ENCODE measurements around the gene SNX11. TPM values are rescaled to one million over a fixed set of nuclear protein-coding genes. Genes with fewer than 3 reads are reported as not detected.

Gene SNX11
- total and polyA plus RNA-seq, 8 donors = 3.5 to 35.7 (median 14.1) TPM

GRCh38 chr17:48084932-48085331 lies 22.6 kb upstream of the SNX11 start:
- no peak overlapping the region for H3K4me3 ChIP-seq
- H3K27ac ChIP-seq = no peak overlapping the region
- no peak for DNase-seq
- H3K36me3 ChIP-seq = peaks cover 0 to 3% (median 0%) of the 10 kb centered on the region in 4 donors
- TF ChIP-seq POLR2AphosphoS5 (IDR thresholded peaks at IDR 0.05) (no peak), CTCF (IDR thresholded peaks at IDR 0.05) (no peak), EP300 (IDR thresholded peaks at IDR 0.05) (no peak), POLR2A (IDR thresholded peaks at IDR 0.05) (no peak)
- H3K27me3 ChIP-seq = no peaks in the 10 kb centered on the region
- WGBS, 5 donors = 32 to 47% (median 41%) methylated on average over 2 of the region's 2 CpGs
- H3K9me3 ChIP-seq = no peaks in the 10 kb centered on the region
- H3K4me1 ChIP-seq = peaks cover 0 to 30% (median 18%) of the 10 kb centered on the region in 4 donors
- intact Hi-C loops (cut with DNase I; ENCODE audit: low total_unique reads) = no loop called here

GRCh38 chr17:48093341-48094045 lies 14.1 kb upstream of the SNX11 start:
- intact Hi-C loops (cut with DNase I; ENCODE audit: low total_unique reads) = no loop called here
- 82 to 91% (median 88%) methylated on average over 11 of the region's 11 CpGs for WGBS, 5 donors
- DNase-seq = no peak
- H3K9me3 ChIP-seq = no peaks in the 10 kb centered on the region
- TF ChIP-seq CTCF (IDR thresholded peaks at IDR 0.05) = no peak
- no peak for TF ChIP-seq POLR2A (IDR thresholded peaks at IDR 0.05)
- no peak for TF ChIP-seq EP300 (IDR thresholded peaks at IDR 0.05)
- no peak for TF ChIP-seq POLR2AphosphoS5 (IDR thresholded peaks at IDR 0.05)
- peaks cover 0 to 24% (median 20%) of the 10 kb centered on the region in 4 donors for H3K36me3 ChIP-seq
- no peak overlapping the region for H3K27ac ChIP-seq
- no peaks in the 10 kb centered on the region for H3K27me3 ChIP-seq
- peaks cover 0 to 32% (median 10%) of the 10 kb centered on the region in 4 donors for H3K4me1 ChIP-seq
- no peak overlapping the region for H3K4me3 ChIP-seq

GRCh38 chr17:48095611-48096010 lies 12.0 kb upstream of the SNX11 start:
- H3K36me3 ChIP-seq = peaks cover 0 to 24% (median 18%) of the 10 kb centered on the region in 4 donors
- 75 to 92% (median 85%) methylated on average over 2 to 4 of the region's 4 CpGs for WGBS, 5 donors
- H3K27ac ChIP-seq = no peak overlapping the region
- H3K27me3 ChIP-seq = no peaks in the 10 kb centered on the region
- intact Hi-C loops (cut with DNase I; ENCODE audit: low total_unique reads) = no loop called here
- H3K4me1 ChIP-seq = peaks cover 5 to 49% (median 23%) of the 10 kb centered on the region in 4 donors
- TF ChIP-seq EP300 (IDR thresholded peaks at IDR 0.05) = no peak
- TF ChIP-seq CTCF (IDR thresholded peaks at IDR 0.05) = no peak
- TF ChIP-seq POLR2AphosphoS5 (IDR thresholded peaks at IDR 0.05) = no peak
- TF ChIP-seq POLR2A (IDR thresholded peaks at IDR 0.05) = no peak
- no peak overlapping the region for H3K4me3 ChIP-seq
- DNase-seq = no peak
- H3K9me3 ChIP-seq = no peaks in the 10 kb centered on the region

GRCh38 chr17:48100160-48100559 lies 7.4 kb upstream of the SNX11 start:
- 26 to 40% (median 33%) methylated on average over 10 of the region's 10 CpGs for WGBS, 5 donors
- intact Hi-C loops (cut with DNase I; ENCODE audit: low total_unique reads) = no loop called here
- TF ChIP-seq CTCF (IDR thresholded peaks at IDR 0.05) (no peak), POLR2AphosphoS5 (IDR thresholded peaks at IDR 0.05) (no peak), EP300 (IDR thresholded peaks at IDR 0.05) (no peak), POLR2A (IDR thresholded peaks at IDR 0.05) (no peak)
- DNase-seq = peak in 1 of 2 donors; percentile 21
- Histone ChIP-seq H3K27ac (peak overlapping the region in 4 of 5 donors; percentile 84 to 93 (median 90)), H3K36me3 (peaks cover 0 to 5% (median 4%) of the 10 kb centered on the region in 4 donors), H3K27me3 (no peaks in the 10 kb centered on the region), H3K4me1 (peaks cover 5 to 49% (median 31%) of the 10 kb centered on the region in 4 donors), H3K9me3 (no peaks in the 10 kb centered on the region), H3K4me3 (peak overlapping the region; percentile 81 to 95 (median 90))

Measured in stomach (tissue), 9 donors.